Adrenal gland (tissue), 12 donors: ENCODE results near the gene PCNT. TPM values are rescaled to one million over a fixed set of nuclear protein-coding genes. Genes with fewer than 3 reads are reported as not detected.

Experiments
- DNase-seq, 7 donors: peaks; one replicate each; pipeline ENCODE4 v3.0.0-alpha.2; 2019 to 2020
- H3K27ac ChIP-seq, 5 donors: fragments of 200-600 bp; sonication (generic) in 4 of 5; 1 replicate in 3 of 5; 2 replicates in 2 of 5; pipeline versions ENCODE4 v1.5.1 to v1.8.0; 2016 to 2020; ENCODE audit warnings: mild to moderate bottlenecking in 1 of 5
- H3K27me3 ChIP-seq: fragments of 200-600 bp; 2 replicates; pipeline ENCODE4 v1.8.0; 2021
- H3K36me3 ChIP-seq, 2 donors: fragments of 200-600 bp; replicated peaks in 1 of 2; 1 replicate in 1 of 2; 2 replicates in 1 of 2; pipeline versions ENCODE4 v1.5.1 to v1.8.0; 2018 to 2022
- H3K4me1 ChIP-seq, 2 donors: fragments of 200-600 bp; replicated peaks in 1 of 2; 1 replicate in 1 of 2; 2 replicates in 1 of 2; pipeline versions ENCODE4 v1.5.1 to v1.8.0; 2018 to 2021
- H3K4me3 ChIP-seq, 4 donors: fragments of 200-600 bp; sonication (generic) in 3 of 4; one replicate each; pipeline ENCODE4 v1.5.1; 2016 to 2018
- H3K9me3 ChIP-seq, 3 donors: fragments of 200-600 bp; sonication (generic) in 1 of 3; replicated peaks in 1 of 3; 1 replicate in 2 of 3; 2 replicates in 1 of 3; pipeline versions ENCODE4 v1.5.1 to v1.8.0; 2016 to 2021
- POLR2A ChIP-seq, 2 donors: fragments of 450-650 bp; IDR thresholded peaks; one replicate each; pipeline ENCODE4 v1.6.1; 2017; ENCODE audit warnings: antibody characterized with exemption in 2 of 2, mild to moderate bottlenecking in 2 of 2, moderate library complexity in 1 of 2
- WGBS, 4 donors: extraction: QIAGEN DNeasy Blood & Tissue Kit in 2 of 4; methylation state at CpG; one replicate each; pipeline versions ENCODE4 v1.1.5 to v1.1.7; 2013 to 2017; 5-methylcytosine and 5-hydroxymethylcytosine counted together
- intact Hi-C, 2 donors: fragments of 100-400 bp; cut with DNase I; formaldehyde crosslinking; loops; one replicate each; pipeline versions ENCODE4 v1.14.1 to v1.15.0; 2022 to 2023
- polyA plus RNA-seq, 3 donors: library from polyadenylated mRNA; stranded (reverse); fragments of 200-250 nt in 2 of 3; fragments of 350-450 nt in 1 of 3; fragmentation: Illumina TruSeq in 1 of 3; extraction: RNeasy Lipid Tissue Mini Kit (QIAGEN cat#74804) in 1 of 3; gene quantifications; one replicate each; pipeline ENCODE4 v1.2.3, GENCODE V29; 2013 to 2014
- total RNA-seq, 9 donors: library from RNA; depleted of rRNA in 4 of 9; stranded (reverse); fragments of >200 nt in 4 of 9; fragments of 120-200 nt in 1 of 9; fragmentation: NEBNext Ultra II Directional in 1 of 9; extraction: Animal tissue kit (Norgen Biotek cat#: 25700) in 1 of 9; gene quantifications; one replicate each; pipeline versions ENCODE4 v1.1.0 to v1.2.4, GENCODE V29; 2013 to 2023
- TF ChIP-seq, protein P1 (sequence below), 6 experiments: fragments of 450-650 bp in 4 of 6; fragments of 200-600 bp in 2 of 6; sonication (generic) in 1 of 6; IDR thresholded peaks; 1 replicate in 5 of 6; 2 replicates in 1 of 6; pipeline versions ENCODE4 v1.5.1 to v1.8.0; 2016 to 2021; ENCODE audit warnings: antibody characterized with exemption in 6 of 6, mild to moderate bottlenecking in 2 of 6, moderate library complexity in 1 of 6
- donor health status: healthy with polysubstance abuse.
- donor health status: Bipolar disorder and iron deficiency.
- donor health status: DM: yes; HTN: yes; CAD: no.
- donor health status: DM: no; HTN: no; CAD: no.
- donor health status: DM: no; HTN: no; CAD: no.
- donor health status: DM: yes; HTN: yes; CAD: no.

PCNT gene
- total and polyA plus RNA-seq, 12 donors: 14.0 to 46.6 (median 30.4) TPM

- 95 to 99% (median 97%) methylated on average over 24 of the region's 24 CpGs for WGBS, 4 donors
- no peak overlapping the region for H3K4me3 ChIP-seq
- no peak overlapping the region for H3K27ac ChIP-seq
- no peaks in the 10 kb centered on the region for H3K27me3 ChIP-seq
- TF ChIP-seq, protein P1, sequence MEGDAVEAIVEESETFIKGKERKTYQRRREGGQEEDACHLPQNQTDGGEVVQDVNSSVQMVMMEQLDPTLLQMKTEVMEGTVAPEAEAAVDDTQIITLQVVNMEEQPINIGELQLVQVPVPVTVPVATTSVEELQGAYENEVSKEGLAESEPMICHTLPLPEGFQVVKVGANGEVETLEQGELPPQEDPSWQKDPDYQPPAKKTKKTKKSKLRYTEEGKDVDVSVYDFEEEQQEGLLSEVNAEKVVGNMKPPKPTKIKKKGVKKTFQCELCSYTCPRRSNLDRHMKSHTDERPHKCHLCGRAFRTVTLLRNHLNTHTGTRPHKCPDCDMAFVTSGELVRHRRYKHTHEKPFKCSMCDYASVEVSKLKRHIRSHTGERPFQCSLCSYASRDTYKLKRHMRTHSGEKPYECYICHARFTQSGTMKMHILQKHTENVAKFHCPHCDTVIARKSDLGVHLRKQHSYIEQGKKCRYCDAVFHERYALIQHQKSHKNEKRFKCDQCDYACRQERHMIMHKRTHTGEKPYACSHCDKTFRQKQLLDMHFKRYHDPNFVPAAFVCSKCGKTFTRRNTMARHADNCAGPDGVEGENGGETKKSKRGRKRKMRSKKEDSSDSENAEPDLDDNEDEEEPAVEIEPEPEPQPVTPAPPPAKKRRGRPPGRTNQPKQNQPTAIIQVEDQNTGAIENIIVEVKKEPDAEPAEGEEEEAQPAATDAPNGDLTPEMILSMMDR (IDR thresholded peaks at IDR 0.05): no peak
- no peak for TF ChIP-seq POLR2A (IDR thresholded peaks at IDR 0.05)
- no peak for DNase-seq
- intact Hi-C loops: no loop called here
- peaks cover 0 to 25% of the 10 kb centered on the region in 2 donors for H3K36me3 ChIP-seq
- no peaks in the 10 kb centered on the region for H3K4me1 ChIP-seq
- no peaks in the 10 kb centered on the region for H3K9me3 ChIP-seq
Observed at GRCh38 chr21:46384556-46384955, 60.6 kb downstream of the PCNT start.

DNA sequence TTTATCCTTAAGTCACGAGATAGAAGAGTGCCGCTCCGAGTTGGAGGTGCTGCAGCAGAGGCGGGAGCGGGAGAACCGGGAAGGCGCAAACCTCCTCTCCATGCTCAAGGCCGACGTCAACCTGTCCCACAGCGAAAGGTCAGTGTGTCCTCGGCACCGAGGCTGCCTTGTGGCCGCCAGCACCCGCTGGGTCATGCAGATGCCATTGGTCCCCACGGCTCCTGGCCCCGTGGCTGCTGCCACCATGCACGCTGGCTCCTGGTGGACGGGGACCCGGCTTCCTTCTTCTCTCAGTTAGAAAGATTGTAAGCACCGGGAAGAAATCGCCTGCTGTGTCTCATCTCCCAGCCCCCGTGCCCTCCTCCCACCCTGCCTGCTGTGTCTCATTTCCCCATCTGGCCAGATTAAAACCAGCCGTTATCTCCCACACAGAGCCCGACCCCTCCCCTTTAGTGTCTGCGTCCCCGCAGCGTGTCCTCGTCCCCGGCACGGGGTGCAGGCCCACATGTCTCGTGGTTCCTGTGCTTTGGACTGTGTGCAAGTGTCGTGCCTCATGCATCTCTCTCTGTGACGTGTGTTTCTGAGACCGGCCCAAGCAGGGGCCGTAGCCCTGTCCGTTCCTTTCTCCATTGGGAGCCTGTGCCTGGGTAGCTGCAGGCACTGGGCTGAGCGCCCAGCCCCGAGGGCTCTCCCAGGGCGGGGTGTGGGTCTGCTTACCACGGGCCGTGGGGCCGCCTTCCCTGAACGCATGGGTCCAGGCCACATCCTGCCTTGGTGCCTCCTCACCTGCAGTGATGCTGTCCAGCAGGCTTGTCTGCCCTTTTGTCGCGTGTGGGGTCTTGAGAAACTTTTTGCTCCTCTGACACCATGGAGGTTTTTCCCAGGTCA is 62.1 kb downstream of the PCNT start:
- DNase-seq: peak in 4 of 7 donors; percentile 31 to 44 (median 32)
- H3K36me3 ChIP-seq: peaks cover 0 to 30% of the 10 kb centered on the region in 2 donors
- H3K4me3 ChIP-seq: no peak overlapping the region
- intact Hi-C loops: no loop called here
- H3K9me3 ChIP-seq: no peaks in the 10 kb centered on the region
- no peaks in the 10 kb centered on the region for H3K4me1 ChIP-seq
- 59 to 79% (median 68%) methylated on average over 34 to 45 of the region's 45 CpGs for WGBS, 4 donors
- no peak for TF ChIP-seq POLR2A (IDR thresholded peaks at IDR 0.05)
- TF ChIP-seq, protein P1 (IDR thresholded peaks at IDR 0.05): no peak
- no peak overlapping the region for H3K27ac ChIP-seq
- H3K27me3 ChIP-seq: no peaks in the 10 kb centered on the region

GRCh38 chr21:46386734-46387088 is 62.8 kb downstream of the PCNT start:
- TF ChIP-seq, protein P1 (IDR thresholded peaks at IDR 0.05): no peak
- no peak for TF ChIP-seq POLR2A (IDR thresholded peaks at IDR 0.05)

GRCh38 chr21:46388206-46388880 is 64.4 kb downstream of the PCNT start:
- Histone ChIP-seq H3K27ac (no peak overlapping the region), H3K36me3 (peaks cover 0 to 35% of the 10 kb centered on the region in 2 donors), H3K27me3 (no peaks in the 10 kb centered on the region), H3K4me3 (no peak overlapping the region), H3K4me1 (no peaks in the 10 kb centered on the region), H3K9me3 (no peaks in the 10 kb centered on the region)
- intact Hi-C loops: no loop called here
- no peak for TF ChIP-seq POLR2A (IDR thresholded peaks at IDR 0.05)
- TF ChIP-seq, protein P1 (IDR thresholded peaks at IDR 0.05): no peak
- DNase-seq: no peak
- WGBS, 4 donors: 88 to 100% (median 96%) methylated on average over 8 to 33 of the region's 33 CpGs

More at GRCh38 chr21:46386734-46387088, 62.8 kb downstream of the PCNT start:
- Histone ChIP-seq H3K36me3 (peaks cover 0 to 30% of the 10 kb centered on the region in 2 donors), H3K4me1 (no peaks in the 10 kb centered on the region), H3K4me3 (no peak overlapping the region), H3K9me3 (no peaks in the 10 kb centered on the region), H3K27ac (no peak overlapping the region), H3K27me3 (no peaks in the 10 kb centered on the region)
- no peak for DNase-seq
- WGBS, 4 donors: 95 to 99% (median 96%) methylated on average over 11 to 13 of the region's 13 CpGs
- intact Hi-C loops: no loop called here
